ENCODE data around the gene SLC16A9.

SLC16A9 gene

GRCh38 chr10:59713196-59713821, 3.7 kb upstream of the SLC16A9 start:
- no peak for DNase-seq

- DNase-seq, result no peak
These were observed 2.3 kb upstream of the SLC16A9 start for GRCh38 chr10:59711871-59712494.

- peak; percentile 27 for DNase-seq
These were observed 745 bp downstream of the SLC16A9 start for GRCh38 chr10:59708816-59709394.

GRCh38 chr10:59706851-59707797, 2.5 kb downstream of the SLC16A9 start:
- no peak for DNase-seq

GRCh38 chr10:59705931-59706330, 3.7 kb downstream of the SLC16A9 start:
- no peak for DNase-seq

GRCh38 chr10:59704630-59705029, 5.0 kb downstream of the SLC16A9 start:
- DNase-seq, result no peak

GRCh38 chr10:59702347-59702746, 7.3 kb downstream of the SLC16A9 start:
- DNase-seq, result no peak

- no peak for DNase-seq
These were observed 8.9 kb downstream of the SLC16A9 start for GRCh38 chr10:59700709-59701108.

GRCh38 chr10:59698326-59698725, 11.3 kb downstream of the SLC16A9 start:
- no peak for DNase-seq

GRCh38 chr10:59695637-59696036, 14.0 kb downstream of the SLC16A9 start:
- no peak for DNase-seq

GRCh38 chr10:59694936-59695335, 14.7 kb downstream of the SLC16A9 start:
- no peak for DNase-seq

GRCh38 chr10:59692113-59692512, 17.5 kb downstream of the SLC16A9 start:
- DNase-seq, result no peak

- DNase-seq, result no peak
These were observed 20.7 kb downstream of the SLC16A9 start for GRCh38 chr10:59688921-59689351.

- no peak for DNase-seq
These were observed 22.0 kb downstream of the SLC16A9 start for GRCh38 chr10:59687657-59688056.

GRCh38 chr10:59684006-59684405, 25.6 kb downstream of the SLC16A9 start:
- no peak for DNase-seq

- no peak for DNase-seq
These were observed 26.4 kb downstream of the SLC16A9 start for GRCh38 chr10:59682986-59683937.

GRCh38 chr10:59680199-59680598, 29.5 kb downstream of the SLC16A9 start:
- no peak for DNase-seq

- no peak for DNase-seq
These were observed 30.8 kb downstream of the SLC16A9 start for GRCh38 chr10:59678884-59679301.

GRCh38 chr10:59677253-59677831, 32.3 kb downstream of the SLC16A9 start:
- DNase-seq, result no peak

GRCh38 chr10:59675812-59676211, 33.8 kb downstream of the SLC16A9 start:
- no peak for DNase-seq

- DNase-seq, result no peak
These were observed 35.3 kb downstream of the SLC16A9 start for GRCh38 chr10:59674215-59674836.

Measured in stimulated activated CD8-positive, alpha-beta memory T cell treated with anti-CD3 and anti-CD28 coated beads, Interleukin-4, amount 100 ng/mL, for 48 hours (primary cell).